ENCODE measurements around the gene SIDT2. TPM values are rescaled to one million over a fixed set of nuclear protein-coding genes. Genes with fewer than 3 reads are reported as not detected.
"Not testable (repeated sequence)": the region's sequence is repeated elsewhere in the genome, so short reads cannot be mapped to it uniquely, and the experiment has no call there.

Gene SIDT2
- total RNA-seq, 2 experiments from 2014 or later, result 18.9 to 21.3 TPM

GRCh38 chr11:117205211-117205818 is 26.8 kb downstream of the SIDT2 start:
- H3K27me3 Mint-ChIP-seq, result no peaks in the 10 kb centered on the region
- peaks cover 7% of the 10 kb centered on the region for H3K36me3 Mint-ChIP-seq
- DNase-seq (no peak), ATAC-seq (no peak)
- H3K9me3 Mint-ChIP-seq (ENCODE audit: low read depth), result no peaks in the 10 kb centered on the region
- no peaks in the 10 kb centered on the region for H3K4me1 Mint-ChIP-seq
- H3K4me3 Mint-ChIP-seq, result no peak overlapping the region
- no peak overlapping the region for H3K27ac Mint-ChIP-seq
- CTCF ChIA-PET, result no interaction called here

- CTCF ChIA-PET, result not testable (repeated sequence)
Measured at GRCh38 chr11:117206111-117206510, 27.6 kb downstream of the SIDT2 start.

GRCh38 chr11:117206859-117207258 is 28.3 kb downstream of the SIDT2 start:
- H3K9me3 Mint-ChIP-seq (ENCODE audit: low read depth); DNase-seq; H3K27ac Mint-ChIP-seq; H3K4me1 Mint-ChIP-seq; ATAC-seq; H3K36me3 Mint-ChIP-seq; H3K27me3 Mint-ChIP-seq; H3K4me3 Mint-ChIP-seq; CTCF ChIA-PET: not testable (repeated sequence)

More at GRCh38 chr11:117206111-117206510, 27.6 kb downstream of the SIDT2 start:
- H3K4me3 Mint-ChIP-seq; H3K27me3 Mint-ChIP-seq; H3K9me3 Mint-ChIP-seq (ENCODE audit: low read depth); DNase-seq; H3K27ac Mint-ChIP-seq; ATAC-seq; H3K36me3 Mint-ChIP-seq; H3K4me1 Mint-ChIP-seq: not testable (repeated sequence)

- H3K9me3 Mint-ChIP-seq (ENCODE audit: low read depth); ATAC-seq; CTCF ChIA-PET; H3K27me3 Mint-ChIP-seq; H3K4me3 Mint-ChIP-seq; H3K4me1 Mint-ChIP-seq; DNase-seq; H3K27ac Mint-ChIP-seq: not testable (repeated sequence)
- peaks cover 12% of the 10 kb centered on the region for H3K36me3 Mint-ChIP-seq
Measured at GRCh38 chr11:117207481-117207880, 28.9 kb downstream of the SIDT2 start.

- ATAC-seq; H3K9me3 Mint-ChIP-seq (ENCODE audit: low read depth); H3K27ac Mint-ChIP-seq; CTCF ChIA-PET; H3K4me3 Mint-ChIP-seq; H3K27me3 Mint-ChIP-seq; H3K4me1 Mint-ChIP-seq; DNase-seq: not testable (repeated sequence)
- peaks cover 20% of the 10 kb centered on the region for H3K36me3 Mint-ChIP-seq
Measured at GRCh38 chr11:117208710-117209109, 30.2 kb downstream of the SIDT2 start.

- CTCF ChIA-PET; H3K27ac Mint-ChIP-seq; H3K9me3 Mint-ChIP-seq (ENCODE audit: low read depth); DNase-seq; ATAC-seq; H3K4me1 Mint-ChIP-seq; H3K27me3 Mint-ChIP-seq; H3K4me3 Mint-ChIP-seq: not testable (repeated sequence)
- peaks cover 25% of the 10 kb centered on the region for H3K36me3 Mint-ChIP-seq
Measured at GRCh38 chr11:117209351-117210125, 31.0 kb downstream of the SIDT2 start.

- ATAC-seq (no peak), DNase-seq (no peak)
- H3K27me3 Mint-ChIP-seq, result no peaks in the 10 kb centered on the region
- H3K4me1 Mint-ChIP-seq, result no peaks in the 10 kb centered on the region
- no peaks in the 10 kb centered on the region for H3K9me3 Mint-ChIP-seq (ENCODE audit: low read depth)
- H3K36me3 Mint-ChIP-seq, result peaks cover 23% of the 10 kb centered on the region
- no peak overlapping the region for H3K27ac Mint-ChIP-seq
- H3K4me3 Mint-ChIP-seq, result no peak overlapping the region
- CTCF ChIA-PET, result interaction anchor here (1.0 to 1.9 kb wide), 5 partner anchors 8 to 31 kb away, joined by 3 to 9 read pairs (median 4); no protein-coding TSS in a partner anchor
Measured at GRCh38 chr11:117210620-117211019, 32.1 kb downstream of the SIDT2 start.

GRCh38 chr11:117212697-117213355 is 34.3 kb downstream of the SIDT2 start:
- no peak overlapping the region for H3K27ac Mint-ChIP-seq

GRCh38 chr11:117214404-117215110 is 36.0 kb downstream of the SIDT2 start:
- ATAC-seq, result no peak
- Mint-ChIP-seq H3K9me3 (ENCODE audit: low read depth) (no peaks in the 10 kb centered on the region), H3K4me1 (peaks cover 8% of the 10 kb centered on the region), H3K4me3 (no peak overlapping the region), H3K27ac (peak overlapping the region; percentile 8), H3K27me3 (no peaks in the 10 kb centered on the region), H3K36me3 (peaks cover 47% of the 10 kb centered on the region)
- DNase-seq, result no peak
- CTCF ChIA-PET, result interaction anchor here (0.6 to 1.1 kb wide), 3 partner anchors 34 to 154 kb away, joined by 3 to 4 read pairs (median 3); no protein-coding TSS in a partner anchor

More at GRCh38 chr11:117212697-117213355, 34.3 kb downstream of the SIDT2 start:
- ATAC-seq (no peak), DNase-seq (no peak)
- no peaks in the 10 kb centered on the region for H3K27me3 Mint-ChIP-seq
- no peaks in the 10 kb centered on the region for H3K9me3 Mint-ChIP-seq (ENCODE audit: low read depth)
- peaks cover 35% of the 10 kb centered on the region for H3K36me3 Mint-ChIP-seq
- peaks cover 8% of the 10 kb centered on the region for H3K4me1 Mint-ChIP-seq
- CTCF ChIA-PET, result no interaction called here
- H3K4me3 Mint-ChIP-seq, result no peak overlapping the region

GRCh38 chr11:117217141-117218084 is 38.9 kb downstream of the SIDT2 start:
- Mint-ChIP-seq H3K4me1 (peaks cover 8% of the 10 kb centered on the region), H3K27me3 (no peaks in the 10 kb centered on the region), H3K36me3 (peaks cover 48% of the 10 kb centered on the region), H3K9me3 (ENCODE audit: low read depth) (no peaks in the 10 kb centered on the region), H3K4me3 (no peak overlapping the region), H3K27ac (no peak overlapping the region)
- CTCF ChIA-PET, result interaction anchor here (1.1 to 1.2 kb wide), 2 partner anchors 23 to 72 kb away, joined by 3 read pairs; no protein-coding TSS in a partner anchor
- no peak for DNase-seq
- no peak for ATAC-seq

- DNase-seq, result no peak
- Mint-ChIP-seq H3K4me3 (no peak overlapping the region), H3K9me3 (ENCODE audit: low read depth) (no peaks in the 10 kb centered on the region), H3K4me1 (peaks cover 8% of the 10 kb centered on the region), H3K27me3 (no peaks in the 10 kb centered on the region), H3K36me3 (peaks cover 45% of the 10 kb centered on the region), H3K27ac (no peak overlapping the region)
- CTCF ChIA-PET, result interaction anchor here (1.1 kb wide), 1 partner anchor 24 kb away, joined by 3 read pairs; no protein-coding TSS in a partner anchor
- ATAC-seq, result no peak
Measured at GRCh38 chr11:117218133-117218915, 39.8 kb downstream of the SIDT2 start.

GRCh38 chr11:117219001-117219400 is 40.5 kb downstream of the SIDT2 start:
- no peak for DNase-seq
- CTCF ChIA-PET, result interaction anchor here (1.1 kb wide), 1 partner anchor 24 kb away, joined by 3 read pairs; no protein-coding TSS in a partner anchor
- no peak for ATAC-seq
- no peaks in the 10 kb centered on the region for H3K9me3 Mint-ChIP-seq (ENCODE audit: low read depth)
- no peak overlapping the region for H3K27ac Mint-ChIP-seq
- no peak overlapping the region for H3K4me3 Mint-ChIP-seq
- H3K27me3 Mint-ChIP-seq, result no peaks in the 10 kb centered on the region
- peaks cover 8% of the 10 kb centered on the region for H3K4me1 Mint-ChIP-seq
- H3K36me3 Mint-ChIP-seq, result peaks cover 44% of the 10 kb centered on the region
